Measurements from ENCODE around the gene SMIM41.

GRCh38 chr12:52127683-52128450, 48.4 kb downstream of the SMIM41 start:
- TF ChIP-seq, protein P1, sequence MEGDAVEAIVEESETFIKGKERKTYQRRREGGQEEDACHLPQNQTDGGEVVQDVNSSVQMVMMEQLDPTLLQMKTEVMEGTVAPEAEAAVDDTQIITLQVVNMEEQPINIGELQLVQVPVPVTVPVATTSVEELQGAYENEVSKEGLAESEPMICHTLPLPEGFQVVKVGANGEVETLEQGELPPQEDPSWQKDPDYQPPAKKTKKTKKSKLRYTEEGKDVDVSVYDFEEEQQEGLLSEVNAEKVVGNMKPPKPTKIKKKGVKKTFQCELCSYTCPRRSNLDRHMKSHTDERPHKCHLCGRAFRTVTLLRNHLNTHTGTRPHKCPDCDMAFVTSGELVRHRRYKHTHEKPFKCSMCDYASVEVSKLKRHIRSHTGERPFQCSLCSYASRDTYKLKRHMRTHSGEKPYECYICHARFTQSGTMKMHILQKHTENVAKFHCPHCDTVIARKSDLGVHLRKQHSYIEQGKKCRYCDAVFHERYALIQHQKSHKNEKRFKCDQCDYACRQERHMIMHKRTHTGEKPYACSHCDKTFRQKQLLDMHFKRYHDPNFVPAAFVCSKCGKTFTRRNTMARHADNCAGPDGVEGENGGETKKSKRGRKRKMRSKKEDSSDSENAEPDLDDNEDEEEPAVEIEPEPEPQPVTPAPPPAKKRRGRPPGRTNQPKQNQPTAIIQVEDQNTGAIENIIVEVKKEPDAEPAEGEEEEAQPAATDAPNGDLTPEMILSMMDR (IDR thresholded peaks at IDR 0.05), result no peak
- TF ChIP-seq EP300 (IDR thresholded peaks at IDR 0.05) (peak in 1 of 4 donors; percentile 11), POLR2AphosphoS5 (IDR thresholded peaks at IDR 0.05) (no peak)
